Measurements from ENCODE around the gene FABP7. TPM values are rescaled to one million over a fixed set of nuclear protein-coding genes. Genes with fewer than 3 reads are reported as not detected.
A peak's percentile ranks its signal among the peaks of the same experiment; 100 is the strongest.

FABP7 gene
- total and polyA plus RNA-seq, 2 of the 13 experiments (the other 11 are each of a cell fraction or from before 2014, with no cell fraction given) = not detected

- TF ChIP-seq ZNF460 (CRISPR knock-in tag; IDR thresholded peaks at IDR 0.05; ENCODE audit: borderline replicate concordance) (no peak), ZNF720 (CRISPR knock-in tag; IDR thresholded peaks at IDR 0.05) (no peak), ZNF558 (CRISPR knock-in tag; IDR thresholded peaks at IDR 0.05; ENCODE audit: borderline replicate concordance) (no peak), ZSCAN9 (CRISPR knock-in tag; IDR thresholded peaks at IDR 0.05; ENCODE audit: borderline replicate concordance) (peak; percentile 33; the same call in 1 of the 2 replicates), HES4 (CRISPR knock-in tag; IDR thresholded peaks at IDR 0.05; ENCODE audit: borderline replicate concordance) (no peak), ZEB1 (IDR thresholded peaks at IDR 0.05; ENCODE audit: insufficient replicate concordance, low read depth) (no peak), ZNF570 (CRISPR knock-in tag; IDR thresholded peaks at IDR 0.05; ENCODE audit: borderline replicate concordance) (no peak), XRCC5 (optimal IDR thresholded peaks at IDR 0.05; ENCODE audit: low read length) (no peak), ZNF782 (CRISPR knock-in tag; IDR thresholded peaks at IDR 0.05; ENCODE audit: borderline replicate concordance) (peak; percentile 48; the same call in 1 of the 2 replicates), MAF1 (CRISPR knock-in tag; IDR thresholded peaks at IDR 0.05; ENCODE audit: borderline replicate concordance) (no peak), ZNF672 (CRISPR knock-in tag; IDR thresholded peaks at IDR 0.05) (no peak), ZSCAN20 (CRISPR knock-in tag; IDR thresholded peaks at IDR 0.05; ENCODE audit: borderline replicate concordance) (no peak), DNMT1 (CRISPR knock-in tag; IDR thresholded peaks at IDR 0.05) (no peak), ZNF543 (CRISPR knock-in tag; IDR thresholded peaks at IDR 0.05) (0 out of 2 replicates have a peak, but pooled peaks have one; percentile 14), ZNF678 (CRISPR knock-in tag; IDR thresholded peaks at IDR 0.05) (no peak), DZIP1 (CRISPR knock-in tag; IDR thresholded peaks at IDR 0.05) (no peak), MYC (CRISPR knock-in tag; IDR thresholded peaks at IDR 0.05; ENCODE audit: borderline replicate concordance) (no peak), ZNF883 (CRISPR knock-in tag; IDR thresholded peaks at IDR 0.05; ENCODE audit: not compliant biosample characterization) (no peak), ZFP36L1 (CRISPR knock-in tag; IDR thresholded peaks at IDR 0.05) (no peak), REL (CRISPR knock-in tag; conservative IDR thresholded peaks at IDR 0.05) (no peak), ZNF33A (CRISPR knock-in tag; IDR thresholded peaks at IDR 0.05; ENCODE audit: borderline replicate concordance) (peak; percentile 17; the same call in 1 of the 2 replicates), ZNF205 (CRISPR knock-in tag; IDR thresholded peaks at IDR 0.05) (peak; percentile 79)
- TF ChIP-seq, protein P1, sequence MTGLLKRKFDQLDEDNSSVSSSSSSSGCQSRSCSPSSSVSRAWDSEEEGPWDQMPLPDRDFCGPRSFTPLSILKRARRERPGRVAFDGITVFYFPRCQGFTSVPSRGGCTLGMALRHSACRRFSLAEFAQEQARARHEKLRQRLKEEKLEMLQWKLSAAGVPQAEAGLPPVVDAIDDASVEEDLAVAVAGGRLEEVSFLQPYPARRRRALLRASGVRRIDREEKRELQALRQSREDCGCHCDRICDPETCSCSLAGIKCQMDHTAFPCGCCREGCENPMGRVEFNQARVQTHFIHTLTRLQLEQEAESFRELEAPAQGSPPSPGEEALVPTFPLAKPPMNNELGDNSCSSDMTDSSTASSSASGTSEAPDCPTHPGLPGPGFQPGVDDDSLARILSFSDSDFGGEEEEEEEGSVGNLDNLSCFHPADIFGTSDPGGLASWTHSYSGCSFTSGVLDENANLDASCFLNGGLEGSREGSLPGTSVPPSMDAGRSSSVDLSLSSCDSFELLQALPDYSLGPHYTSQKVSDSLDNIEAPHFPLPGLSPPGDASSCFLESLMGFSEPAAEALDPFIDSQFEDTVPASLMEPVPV (CRISPR knock-in tag; IDR thresholded peaks at IDR 0.05) = no peak
- TF ChIP-seq, protein P2, sequence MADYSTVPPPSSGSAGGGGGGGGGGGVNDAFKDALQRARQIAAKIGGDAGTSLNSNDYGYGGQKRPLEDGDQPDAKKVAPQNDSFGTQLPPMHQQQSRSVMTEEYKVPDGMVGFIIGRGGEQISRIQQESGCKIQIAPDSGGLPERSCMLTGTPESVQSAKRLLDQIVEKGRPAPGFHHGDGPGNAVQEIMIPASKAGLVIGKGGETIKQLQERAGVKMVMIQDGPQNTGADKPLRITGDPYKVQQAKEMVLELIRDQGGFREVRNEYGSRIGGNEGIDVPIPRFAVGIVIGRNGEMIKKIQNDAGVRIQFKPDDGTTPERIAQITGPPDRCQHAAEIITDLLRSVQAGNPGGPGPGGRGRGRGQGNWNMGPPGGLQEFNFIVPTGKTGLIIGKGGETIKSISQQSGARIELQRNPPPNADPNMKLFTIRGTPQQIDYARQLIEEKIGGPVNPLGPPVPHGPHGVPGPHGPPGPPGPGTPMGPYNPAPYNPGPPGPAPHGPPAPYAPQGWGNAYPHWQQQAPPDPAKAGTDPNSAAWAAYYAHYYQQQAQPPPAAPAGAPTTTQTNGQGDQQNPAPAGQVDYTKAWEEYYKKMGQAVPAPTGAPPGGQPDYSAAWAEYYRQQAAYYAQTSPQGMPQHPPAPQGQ (CRISPR knock-in tag; IDR thresholded peaks at IDR 0.05; ENCODE audit: borderline replicate concordance) = 0 out of 2 replicates have a peak, but pooled peaks have one; percentile 22
These were observed 11.2 kb downstream of the FABP7 start (continued) for GRCh38 chr6:122790423-122791309.
